ENCODE results near the gene DBET.
"Not testable (repeated sequence)": the region's sequence is repeated elsewhere in the genome, so short reads cannot be mapped to it uniquely, and the experiment has no call there.

DBET gene

GRCh38 chr4:190108756-190109155, 44.5 kb downstream of the DBET start:
- H2BK12ac ChIP-seq (ENCODE audit: low read length); H3K4me2 ChIP-seq (ENCODE audit: low read length); H4K8ac ChIP-seq (ENCODE audit: low read depth, low read length); H3K4ac ChIP-seq (ENCODE audit: low read depth, low read length); H2BK120ac ChIP-seq (ENCODE audit: insufficient read depth, low read length, poor library complexity); H3K4me3 ChIP-seq (ENCODE audit: low read depth, low read length); H2BK5ac ChIP-seq (ENCODE audit: low read depth, low read length, poor library complexity); H3K18ac ChIP-seq (ENCODE audit: low read length); H3K79me2 ChIP-seq (ENCODE audit: control insufficient read depth, insufficient read depth, low read length, poor library complexity); H3K4me1 ChIP-seq (ENCODE audit: control insufficient read depth in 1 of 2, insufficient read depth in 2 of 2, low read length in 2 of 2); H3K79me1 ChIP-seq (ENCODE audit: low read length); H3K27ac ChIP-seq (ENCODE audit: low read depth, low read length); H3K14ac ChIP-seq (ENCODE audit: low read length); H4K91ac ChIP-seq (ENCODE audit: low read depth, low read length); DNase-seq; H2AFZ ChIP-seq (ENCODE audit: insufficient read depth, low read length, poor library complexity); H4K12ac ChIP-seq (ENCODE audit: low read depth, low read length); H3K36me3 ChIP-seq (ENCODE audit: control insufficient read depth in 1 of 2, insufficient read depth in 2 of 2, low read length in 2 of 2); H3K27me3 ChIP-seq (ENCODE audit: insufficient read depth, low read length); H2AK5ac ChIP-seq (ENCODE audit: low read length); H3K23ac ChIP-seq (ENCODE audit: low read length): not testable (repeated sequence)
- no CpG with 5 or more reads among the region's 6 CpGs for WGBS (ENCODE audit: extremely low coverage, insufficient coverage, insufficient read length)
- Histone ChIP-seq H3K9ac (ENCODE audit: low read length) (peak overlapping the region; percentile 25), H3K9me3 (ENCODE audit: insufficient read depth, low read depth, low read length) (peaks cover 15% of the 10 kb centered on the region)

DNA sequence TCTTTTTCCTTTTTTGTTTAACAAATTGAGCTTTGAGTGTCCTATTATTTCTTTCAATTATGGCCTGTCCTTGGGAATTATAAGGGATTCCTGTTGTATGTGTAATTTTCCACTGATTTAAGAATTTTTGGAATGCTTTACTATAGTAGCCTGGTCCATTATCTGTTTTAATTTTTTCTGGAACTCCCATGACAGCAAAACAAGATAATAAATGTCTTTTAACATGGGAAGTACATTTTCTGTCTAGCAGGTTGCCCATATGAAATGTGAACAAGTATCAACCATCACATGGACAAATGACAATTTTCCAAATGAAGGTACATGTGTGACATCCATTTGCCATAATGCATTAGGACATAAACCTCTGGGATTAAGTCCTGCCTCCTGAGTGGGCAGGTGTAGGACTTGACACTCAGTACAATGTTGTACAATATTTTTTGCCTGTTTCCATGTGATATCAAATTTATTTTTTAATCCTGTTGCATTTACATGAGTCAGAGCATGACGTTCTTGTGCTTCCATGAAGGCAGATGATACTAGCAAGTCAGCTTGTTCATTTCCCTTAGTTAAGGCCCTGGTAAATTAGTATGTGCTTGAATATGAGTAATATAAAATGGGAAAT, 45.2 kb downstream of the DBET start:
- H3K18ac ChIP-seq (ENCODE audit: low read length); H3K36me3 ChIP-seq (ENCODE audit: control insufficient read depth in 1 of 2, insufficient read depth in 2 of 2, low read length in 2 of 2); H3K4me2 ChIP-seq (ENCODE audit: low read length); H2BK120ac ChIP-seq (ENCODE audit: insufficient read depth, low read length, poor library complexity); H2BK5ac ChIP-seq (ENCODE audit: low read depth, low read length, poor library complexity); H3K9ac ChIP-seq (ENCODE audit: low read length); H2AFZ ChIP-seq (ENCODE audit: insufficient read depth, low read length, poor library complexity); H4K12ac ChIP-seq (ENCODE audit: low read depth, low read length); H4K91ac ChIP-seq (ENCODE audit: low read depth, low read length); H3K14ac ChIP-seq (ENCODE audit: low read length); H3K79me2 ChIP-seq (ENCODE audit: control insufficient read depth, insufficient read depth, low read length, poor library complexity); DNase-seq; H3K4me1 ChIP-seq (ENCODE audit: control insufficient read depth in 1 of 2, insufficient read depth in 2 of 2, low read length in 2 of 2); H3K23ac ChIP-seq (ENCODE audit: low read length); H2BK12ac ChIP-seq (ENCODE audit: low read length); H3K4me3 ChIP-seq (ENCODE audit: low read depth, low read length); H3K79me1 ChIP-seq (ENCODE audit: low read length); H3K27ac ChIP-seq (ENCODE audit: low read depth, low read length); H2AK5ac ChIP-seq (ENCODE audit: low read length); H3K4ac ChIP-seq (ENCODE audit: low read depth, low read length); H4K8ac ChIP-seq (ENCODE audit: low read depth, low read length); H3K27me3 ChIP-seq (ENCODE audit: insufficient read depth, low read length): not testable (repeated sequence)
- no CpG with 5 or more reads among the region's 1 CpG for WGBS (ENCODE audit: extremely low coverage, insufficient coverage, insufficient read length)
- peaks cover 15% of the 10 kb centered on the region for H3K9me3 ChIP-seq (ENCODE audit: insufficient read depth, low read depth, low read length)

GRCh38 chr4:190110033-190110432, 45.7 kb downstream of the DBET start:
- H3K23ac ChIP-seq (ENCODE audit: low read length); H4K8ac ChIP-seq (ENCODE audit: low read depth, low read length); H3K14ac ChIP-seq (ENCODE audit: low read length); H3K79me2 ChIP-seq (ENCODE audit: control insufficient read depth, insufficient read depth, low read length, poor library complexity); H3K9ac ChIP-seq (ENCODE audit: low read length); H3K4me2 ChIP-seq (ENCODE audit: low read length); H3K4me3 ChIP-seq (ENCODE audit: low read depth, low read length); H3K27ac ChIP-seq (ENCODE audit: low read depth, low read length); DNase-seq; H3K36me3 ChIP-seq (ENCODE audit: control insufficient read depth in 1 of 2, insufficient read depth in 2 of 2, low read length in 2 of 2); H4K91ac ChIP-seq (ENCODE audit: low read depth, low read length); H2BK12ac ChIP-seq (ENCODE audit: low read length); H2BK120ac ChIP-seq (ENCODE audit: insufficient read depth, low read length, poor library complexity); H4K12ac ChIP-seq (ENCODE audit: low read depth, low read length); H3K4me1 ChIP-seq (ENCODE audit: control insufficient read depth in 1 of 2, insufficient read depth in 2 of 2, low read length in 2 of 2); H3K18ac ChIP-seq (ENCODE audit: low read length); H3K27me3 ChIP-seq (ENCODE audit: insufficient read depth, low read length); H3K4ac ChIP-seq (ENCODE audit: low read depth, low read length); H2BK5ac ChIP-seq (ENCODE audit: low read depth, low read length, poor library complexity); H2AK5ac ChIP-seq (ENCODE audit: low read length); H3K79me1 ChIP-seq (ENCODE audit: low read length); H2AFZ ChIP-seq (ENCODE audit: insufficient read depth, low read length, poor library complexity): not testable (repeated sequence)
- H3K9me3 ChIP-seq (ENCODE audit: insufficient read depth, low read depth, low read length): peaks cover 17% of the 10 kb centered on the region

DNA sequence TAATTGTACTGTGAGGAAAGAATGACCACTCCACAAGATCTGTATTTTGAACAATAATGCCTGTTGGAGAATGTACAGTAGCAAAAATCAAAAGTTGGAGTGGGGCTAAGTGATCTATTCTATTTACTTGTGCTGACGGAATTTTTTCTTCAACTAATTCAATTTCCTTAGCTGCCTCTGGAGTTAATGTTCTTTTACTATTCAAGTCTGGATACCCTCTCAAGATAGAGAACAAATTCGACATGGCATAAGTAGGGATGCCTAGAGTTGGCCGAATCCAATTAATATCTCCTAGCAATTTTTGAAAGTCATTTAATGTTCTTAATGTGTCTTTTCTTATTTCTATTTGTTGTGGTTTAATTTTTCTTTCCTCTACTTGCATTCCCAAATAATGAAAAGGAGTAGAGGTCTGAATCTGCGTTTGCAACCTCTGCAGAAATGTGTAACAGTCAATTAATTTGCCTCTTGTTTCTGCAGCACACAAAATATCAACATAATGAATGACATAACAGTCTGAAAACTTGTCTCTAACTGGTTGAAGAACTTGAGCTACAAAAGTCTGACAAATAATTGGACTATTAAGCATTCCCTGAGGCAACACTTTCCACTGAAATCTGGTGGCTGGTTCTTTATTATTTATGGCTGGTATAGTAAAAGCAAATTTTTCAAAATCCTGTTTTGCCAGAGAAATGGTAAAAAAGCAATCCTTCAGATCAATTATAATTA, 46.4 kb downstream of the DBET start:
- H2AK5ac ChIP-seq (ENCODE audit: low read length); H2AFZ ChIP-seq (ENCODE audit: insufficient read depth, low read length, poor library complexity); H3K27ac ChIP-seq (ENCODE audit: low read depth, low read length); H3K4ac ChIP-seq (ENCODE audit: low read depth, low read length); H4K8ac ChIP-seq (ENCODE audit: low read depth, low read length); H3K36me3 ChIP-seq (ENCODE audit: control insufficient read depth in 1 of 2, insufficient read depth in 2 of 2, low read length in 2 of 2); H3K4me1 ChIP-seq (ENCODE audit: control insufficient read depth in 1 of 2, insufficient read depth in 2 of 2, low read length in 2 of 2); H2BK12ac ChIP-seq (ENCODE audit: low read length); H3K4me3 ChIP-seq (ENCODE audit: low read depth, low read length); H3K18ac ChIP-seq (ENCODE audit: low read length); H3K14ac ChIP-seq (ENCODE audit: low read length); DNase-seq; H3K9ac ChIP-seq (ENCODE audit: low read length); H3K23ac ChIP-seq (ENCODE audit: low read length); H3K79me2 ChIP-seq (ENCODE audit: control insufficient read depth, insufficient read depth, low read length, poor library complexity); H3K27me3 ChIP-seq (ENCODE audit: insufficient read depth, low read length); H3K4me2 ChIP-seq (ENCODE audit: low read length); H4K12ac ChIP-seq (ENCODE audit: low read depth, low read length); H4K91ac ChIP-seq (ENCODE audit: low read depth, low read length); H3K79me1 ChIP-seq (ENCODE audit: low read length); H2BK120ac ChIP-seq (ENCODE audit: insufficient read depth, low read length, poor library complexity); H2BK5ac ChIP-seq (ENCODE audit: low read depth, low read length, poor library complexity): not testable (repeated sequence)
- WGBS (ENCODE audit: extremely low coverage, insufficient coverage, insufficient read length): no CpG with 5 or more reads among the region's 4 CpGs
- H3K9me3 ChIP-seq (ENCODE audit: insufficient read depth, low read depth, low read length): peaks cover 17% of the 10 kb centered on the region
